HepG2 (cell line): ENCODE results near the gene A3GALT2. TPM values are rescaled to one million over a fixed set of nuclear protein-coding genes. Genes with fewer than 3 reads are reported as not detected.

Source experiments
- ATAC-seq: fragments of 200-7000 bp; cut with Tn5 transposase; 3 replicates; pipeline ENCODE4 v1.9.1; 2020; ENCODE audit warnings: mild to moderate bottlenecking, moderate library complexity
- BruUV-seq: library from RNA; stranded (reverse); fragments of 400-500 nt; replicated peaks from 2 replicates; lab custom pipeline; 2021; lab: Mats Ljungman, UMichigan
- CTCF ChIA-PET: fragments of 300-600 bp; formaldehyde crosslinking; extraction: SDS; loops from one replicate; lab custom pipeline; 2021; ENCODE audit warnings: low total read pairs, inconsistent platforms, low intra/inter-chr PET ratio; lab: Yijun Ruan, JAX
- POLR2A ChIA-PET: fragments of 350-600 bp; sonication (Branson Sonifier 250); formaldehyde crosslinking; loops from one replicate; lab custom pipeline; 2020; ENCODE audit warnings: antibody characterized with exemption, inconsistent platforms; lab: Yijun Ruan, JAX
- DNase-seq: peaks from one replicate; pipeline ENCODE4 v3.0.0-alpha.2; 2015; ENCODE audit warnings: low spot score
- FAIRE-seq: peaks from 3 replicates; lab custom pipeline; 2011; peaks lifted over from hg19 to GRCh38; lab: Jason Lieb, UNC
- H2AFZ ChIP-seq: one replicate; pipeline ENCODE4 v1.6.1; 2011; ENCODE audit warnings: low read length, inconsistent platforms
- H3K27ac ChIP-seq: fragments of 300-600 bp; 3 replicates; pipeline ENCODE4 v1.8.0; 2011; ENCODE audit warnings: mixed run types, mild to moderate bottlenecking, mixed read lengths, low read length, inconsistent platforms; ENCODE audit not compliant: insufficient read depth; ENCODE audit errors: extremely low read length
- H3K27me3 ChIP-seq, 2 experiments: fragments of 200-600 bp in 1 of 2; 2 replicates in 1 of 2; 3 replicates in 1 of 2; pipeline versions ENCODE4 v1.6.0 to v1.8.0; 2011; ENCODE audit warnings: low read length in 2 of 2, mild to moderate bottlenecking in 2 of 2, moderate library complexity in 2 of 2, inconsistent platforms in 1 of 2; ENCODE audit not compliant: insufficient read depth in 2 of 2, control insufficient read depth in 1 of 2
- H3K36me3 ChIP-seq, 2 experiments: fragments of 200-600 bp in 1 of 2; replicated peaks in 1 of 2; 2 replicates in 1 of 2; 3 replicates in 1 of 2; pipeline versions ENCODE4 v1.5.1 to v1.8.0; 2011; ENCODE audit warnings: low read length in 2 of 2, inconsistent platforms in 1 of 2; ENCODE audit not compliant: insufficient read depth in 2 of 2, control insufficient read depth in 1 of 2
- H3K4me1 ChIP-seq: 2 replicates; pipeline ENCODE4 v1.5.1; 2012; ENCODE audit warnings: low read length, inconsistent platforms; ENCODE audit not compliant: insufficient read depth
- H3K4me2 ChIP-seq: 2 replicates; pipeline ENCODE4 v1.6.0; 2011; ENCODE audit warnings: low read depth, low read length, inconsistent platforms
- H3K4me3 ChIP-seq, 3 experiments: fragments of 200-600 bp in 1 of 3; sonication (generic), shearing (Covaris generic) in 1 of 3; replicated peaks in 1 of 3; 2 replicates each; pipeline ENCODE4 v1.5.1; 2011 to 2016; ENCODE audit warnings: low read length in 3 of 3, inconsistent platforms in 2 of 3, low read depth in 2 of 3, mild to moderate bottlenecking in 2 of 3, control low read depth in 1 of 3, mixed read lengths in 1 of 3; ENCODE audit not compliant: insufficient read depth in 1 of 3
- H3K79me2 ChIP-seq: one replicate; pipeline ENCODE4 v1.6.1; 2011; ENCODE audit warnings: low read length, inconsistent platforms; ENCODE audit not compliant: insufficient read depth
- H3K9ac ChIP-seq: 2 replicates; pipeline ENCODE4 v1.6.0; 2011; ENCODE audit warnings: mild to moderate bottlenecking, low read depth, low read length, inconsistent platforms; ENCODE audit not compliant: insufficient read depth
- H3K9me3 ChIP-seq: 2 replicates; pipeline ENCODE4 v1.5.1; 2012; ENCODE audit warnings: mild to moderate bottlenecking, low read length
- H4K20me1 ChIP-seq: 2 replicates; pipeline ENCODE4 v1.6.0; 2011; ENCODE audit warnings: inconsistent platforms, mild to moderate bottlenecking, low read length, moderate library complexity; ENCODE audit not compliant: insufficient read depth
- ARNT ChIP-seq: fragments of 450-650 bp; IDR thresholded peaks from 2 replicates; pipeline ENCODE4 v1.6.1; 2017
- MAFF ChIP-seq: IDR thresholded peaks from 2 replicates; pipeline ENCODE4 v1.6.1; 2011; ENCODE audit warnings: low read depth, low read length, improper control_type of control experiment
- MIER2 ChIP-seq: IDR thresholded peaks from 2 replicates; pipeline ENCODE4 v1.6.1; 2016; ENCODE audit warnings: missing biosample characterization, missing genetic modification reagents
- NFIB ChIP-seq: sonication (generic); formaldehyde crosslinking; IDR thresholded peaks from 2 replicates; pipeline ENCODE4 v1.9.0; 2021; ENCODE audit warnings: missing genetic modification reagents, mild to moderate bottlenecking, borderline replicate concordance
- NR2F1 ChIP-seq, 2 experiments: fragments of 450-650 bp in 1 of 2; formaldehyde crosslinking in 1 of 2; IDR thresholded peaks; 2 replicates each; pipeline versions ENCODE4 v1.5.0 to v1.6.1; 2016 to 2020; ENCODE audit warnings: mild to moderate bottlenecking in 1 of 2, missing compliant biosample characterization in 1 of 2, missing genetic modification reagents in 1 of 2, moderate library complexity in 1 of 2
- PAX8 ChIP-seq: sonication (generic); formaldehyde crosslinking; IDR thresholded peaks from 2 replicates; pipeline ENCODE4 v1.8.0; 2022; ENCODE audit warnings: mild to moderate bottlenecking, missing genetic modification reagents, borderline replicate concordance
- SAP130 ChIP-seq: IDR thresholded peaks from 2 replicates; pipeline ENCODE4 v1.6.1; 2016; ENCODE audit warnings: low read depth
- ZFP82 ChIP-seq: sonication (generic); formaldehyde crosslinking; IDR thresholded peaks from 2 replicates; pipeline ENCODE4 v1.5.1; 2020; ENCODE audit warnings: mild to moderate bottlenecking, missing genetic modification reagents, borderline replicate concordance
- ZNF224 ChIP-seq: sonication (generic); formaldehyde crosslinking; IDR thresholded peaks from 2 replicates; pipeline ENCODE4 v1.5.0; 2020; ENCODE audit warnings: mild to moderate bottlenecking, missing genetic modification reagents
- ZNF251 ChIP-seq: sonication (generic); formaldehyde crosslinking; IDR thresholded peaks from 2 replicates; pipeline ENCODE4 v1.9.0; 2021; ENCODE audit warnings: mild to moderate bottlenecking, missing genetic modification reagents
- ZNF501 ChIP-seq: sonication (generic); formaldehyde crosslinking; IDR thresholded peaks from 2 replicates; pipeline ENCODE4 v1.5.1; 2020; ENCODE audit warnings: mild to moderate bottlenecking, moderate library complexity, missing genetic modification reagents
- ZNF839 ChIP-seq: sonication (generic); formaldehyde crosslinking; IDR thresholded peaks from 2 replicates; pipeline ENCODE4 v1.4.0; 2020; ENCODE audit warnings: missing genetic modification reagents, mild to moderate bottlenecking, borderline replicate concordance
- ZNF841 ChIP-seq: sonication (generic); formaldehyde crosslinking; IDR thresholded peaks from 2 replicates; pipeline ENCODE4 v1.8.1; 2023; ENCODE audit warnings: missing genetic modification reagents, borderline replicate concordance
- ZNF850 ChIP-seq: sonication (generic); formaldehyde crosslinking; conservative IDR thresholded peaks from 2 replicates; pipeline ENCODE4 v1.9.0; 2021; ENCODE audit warnings: mild to moderate bottlenecking, missing genetic modification reagents
- WGBS: methylation state at CpG from one replicate; pipeline ENCODE4 v1.1.6; 2017; ENCODE audit warnings: low lambda C conversion rate; 5-methylcytosine and 5-hydroxymethylcytosine counted together
- in situ Hi-C: cut with HindIII; loops from 2 replicates; pipeline ENCODE4 v1.10.0; 2017; ENCODE audit warnings: low pct_unique_long_range_greater_than_20kb; ENCODE audit not compliant: extremely low pct_ligation_motif_present
- intact Hi-C: fragments of 100-400 bp; cut with micrococcal nuclease; formaldehyde crosslinking; loops from one replicate; pipeline ENCODE4 v1.10.0; 2022; ENCODE audit not compliant: unreplicated experiment
- polyA plus RNA-seq, 8 experiments: library from polyadenylated mRNA; depleted of rRNA in 3 of 8; stranded (reverse) in 7 of 8; unstranded in 1 of 8; fragments of >200 nt; fragmentation: Illumina TruSeq in 4 of 8; extraction: Trizol in 4 of 8; gene quantifications; 2 replicates each; pipeline versions ENCODE4 v1.2.1 to v1.2.3, GENCODE V29; 2011 to 2016; ENCODE audit warnings: low read depth in 4 of 8, missing spikeins in 1 of 8, mixed read lengths in 1 of 8; ENCODE audit not compliant: insufficient read depth in 1 of 8
- total RNA-seq, 5 experiments: library from RNA; depleted of rRNA; stranded (reverse); fragments of >200 nt; fragmentation: Illumina TruSeq; extraction: Trizol; gene quantifications; 2 replicates each; pipeline ENCODE4 v1.2.3, GENCODE V29; 2016; ENCODE audit warnings: low read depth in 1 of 5
- TF ChIP-seq, protein P1 (sequence below): sonication (generic); formaldehyde crosslinking; IDR thresholded peaks from 2 replicates; pipeline ENCODE4 v1.5.0; 2020; ENCODE audit warnings: missing genetic modification reagents
- TF ChIP-seq, protein P2 (sequence below): fragments of 450-650 bp; IDR thresholded peaks from 2 replicates; pipeline ENCODE4 v1.6.1; 2017
- TF ChIP-seq, protein P3 (sequence below): IDR thresholded peaks from 2 replicates; pipeline ENCODE4 v1.6.1; 2012; ENCODE audit warnings: low read depth, low read length, improper control_type of control experiment
- TF ChIP-seq, protein P4 (sequence below): sonication (generic); formaldehyde crosslinking; IDR thresholded peaks from 2 replicates; pipeline ENCODE4 v1.8.0; 2022; ENCODE audit warnings: mild to moderate bottlenecking, missing genetic modification reagents, moderate library complexity

Gene A3GALT2
- total and polyA plus RNA-seq, 2 of the 13 experiments (the other 11 are each of a cell fraction or from before 2014, with no cell fraction given), result not detected

DNA sequence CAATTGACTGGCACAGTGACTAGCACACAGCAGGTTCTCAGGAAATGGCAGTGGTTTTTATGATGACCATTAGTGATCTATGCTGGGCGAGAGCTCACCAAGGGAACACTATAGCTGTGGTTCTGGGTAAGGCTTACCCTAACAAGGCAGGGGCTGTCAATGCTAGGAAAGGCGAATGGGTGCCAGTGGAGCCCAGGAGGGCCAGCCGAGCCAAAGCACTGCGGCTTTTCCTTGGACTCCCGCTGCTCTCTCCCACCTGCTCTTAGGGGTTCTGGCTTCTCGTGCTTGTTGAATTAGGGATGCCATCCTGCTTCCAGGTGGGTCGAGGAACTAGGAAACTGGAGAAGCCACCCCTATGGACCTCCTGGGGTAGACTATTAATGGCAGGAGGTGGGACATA is 10.0 kb upstream of the A3GALT2 start:
- no peak overlapping the region for H2AFZ ChIP-seq
- H3K79me2 ChIP-seq, result peaks cover 27% of the 10 kb centered on the region
- ATAC-seq (no peak), DNase-seq (no peak), FAIRE-seq (no peak)
- no peak overlapping the region for H3K4me3 ChIP-seq
- no peaks in the 10 kb centered on the region for H3K9me3 ChIP-seq
- peaks cover 54% of the 10 kb centered on the region for H4K20me1 ChIP-seq
- no peak overlapping the region for H3K27ac ChIP-seq
- ChIA-PET POLR2A (interaction anchor here (1.2 kb wide), 2 partner anchors 10 to 33 kb away, joined by 3 read pairs; no protein-coding TSS in a partner anchor), CTCF (no interaction called here)
- H3K36me3 ChIP-seq, result peaks cover 41 to 84% of the 10 kb centered on the region in 2 experiments
- no peak for TF ChIP-seq ZFP82 (CRISPR knock-in tag)
- TF ChIP-seq ZNF251 (CRISPR knock-in tag), result no peak
- TF ChIP-seq MIER2 (CRISPR knock-in tag), result no peak
- TF ChIP-seq, protein P1, sequence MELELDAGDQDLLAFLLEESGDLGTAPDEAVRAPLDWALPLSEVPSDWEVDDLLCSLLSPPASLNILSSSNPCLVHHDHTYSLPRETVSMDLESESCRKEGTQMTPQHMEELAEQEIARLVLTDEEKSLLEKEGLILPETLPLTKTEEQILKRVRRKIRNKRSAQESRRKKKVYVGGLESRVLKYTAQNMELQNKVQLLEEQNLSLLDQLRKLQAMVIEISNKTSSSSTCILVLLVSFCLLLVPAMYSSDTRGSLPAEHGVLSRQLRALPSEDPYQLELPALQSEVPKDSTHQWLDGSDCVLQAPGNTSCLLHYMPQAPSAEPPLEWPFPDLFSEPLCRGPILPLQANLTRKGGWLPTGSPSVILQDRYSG (CRISPR knock-in tag), result no peak
- TF ChIP-seq PAX8 (CRISPR knock-in tag), result no peak
- TF ChIP-seq, protein P2, sequence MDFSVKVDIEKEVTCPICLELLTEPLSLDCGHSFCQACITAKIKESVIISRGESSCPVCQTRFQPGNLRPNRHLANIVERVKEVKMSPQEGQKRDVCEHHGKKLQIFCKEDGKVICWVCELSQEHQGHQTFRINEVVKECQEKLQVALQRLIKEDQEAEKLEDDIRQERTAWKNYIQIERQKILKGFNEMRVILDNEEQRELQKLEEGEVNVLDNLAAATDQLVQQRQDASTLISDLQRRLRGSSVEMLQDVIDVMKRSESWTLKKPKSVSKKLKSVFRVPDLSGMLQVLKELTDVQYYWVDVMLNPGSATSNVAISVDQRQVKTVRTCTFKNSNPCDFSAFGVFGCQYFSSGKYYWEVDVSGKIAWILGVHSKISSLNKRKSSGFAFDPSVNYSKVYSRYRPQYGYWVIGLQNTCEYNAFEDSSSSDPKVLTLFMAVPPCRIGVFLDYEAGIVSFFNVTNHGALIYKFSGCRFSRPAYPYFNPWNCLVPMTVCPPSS, result no peak
- TF ChIP-seq ZNF224 (CRISPR knock-in tag), result no peak
- no peak for TF ChIP-seq NFIB
- no peak for TF ChIP-seq SAP130 (CRISPR knock-in tag)
- no peak for TF ChIP-seq ZNF839 (CRISPR knock-in tag)
- TF ChIP-seq, protein P3, sequence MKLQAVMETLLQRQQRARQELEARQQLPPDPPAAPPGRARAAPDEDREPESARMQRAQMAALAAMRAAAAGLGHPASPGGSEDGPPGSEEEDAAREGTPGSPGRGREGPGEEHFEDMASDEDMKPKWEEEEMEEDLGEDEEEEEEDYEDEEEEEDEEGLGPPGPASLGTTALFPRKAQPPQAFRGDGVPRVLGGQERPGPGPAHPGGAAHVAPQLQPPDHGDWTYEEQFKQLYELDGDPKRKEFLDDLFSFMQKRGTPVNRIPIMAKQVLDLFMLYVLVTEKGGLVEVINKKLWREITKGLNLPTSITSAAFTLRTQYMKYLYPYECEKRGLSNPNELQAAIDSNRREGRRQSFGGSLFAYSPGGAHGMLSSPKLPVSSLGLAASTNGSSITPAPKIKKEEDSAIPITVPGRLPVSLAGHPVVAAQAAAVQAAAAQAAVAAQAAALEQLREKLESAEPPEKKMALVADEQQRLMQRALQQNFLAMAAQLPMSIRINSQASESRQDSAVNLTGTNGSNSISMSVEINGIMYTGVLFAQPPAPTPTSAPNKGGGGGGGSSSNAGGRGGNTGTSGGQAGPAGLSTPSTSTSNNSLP, result no peak
- TF ChIP-seq ZNF501 (CRISPR knock-in tag), result no peak
- no peak for TF ChIP-seq NR2F1 (CRISPR knock-in tag; IDR thresholded peaks at IDR 0.05)
- no peak for TF ChIP-seq ARNT
- TF ChIP-seq ZNF841 (CRISPR knock-in tag), result no peak
- TF ChIP-seq MAFF, result no peak
- TF ChIP-seq, protein P4, sequence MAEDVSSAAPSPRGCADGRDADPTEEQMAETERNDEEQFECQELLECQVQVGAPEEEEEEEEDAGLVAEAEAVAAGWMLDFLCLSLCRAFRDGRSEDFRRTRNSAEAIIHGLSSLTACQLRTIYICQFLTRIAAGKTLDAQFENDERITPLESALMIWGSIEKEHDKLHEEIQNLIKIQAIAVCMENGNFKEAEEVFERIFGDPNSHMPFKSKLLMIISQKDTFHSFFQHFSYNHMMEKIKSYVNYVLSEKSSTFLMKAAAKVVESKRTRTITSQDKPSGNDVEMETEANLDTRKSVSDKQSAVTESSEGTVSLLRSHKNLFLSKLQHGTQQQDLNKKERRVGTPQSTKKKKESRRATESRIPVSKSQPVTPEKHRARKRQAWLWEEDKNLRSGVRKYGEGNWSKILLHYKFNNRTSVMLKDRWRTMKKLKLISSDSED (CRISPR knock-in tag), result no peak
- TF ChIP-seq ZNF850 (CRISPR knock-in tag), result no peak
- intact Hi-C loops, result no loop called here
- no peaks in the 10 kb centered on the region for H3K27me3 ChIP-seq
- H3K9ac ChIP-seq, result no peak overlapping the region
- no peak overlapping the region for H3K4me2 ChIP-seq
- BruUV-seq, result no TSS peak
- WGBS, result 88% methylated on average over 3 of the region's 7 CpGs
- peaks cover 35% of the 10 kb centered on the region for H3K4me1 ChIP-seq
- in situ Hi-C loops, result no loop called here
